Stimulated activated CD8-positive, alpha-beta memory T cell treated with anti-CD3 and anti-CD28 coated beads, Interleukin-15, amount 100 ng/mL, for 48 hours (primary cell): ENCODE measurements around the gene DLX4.

Source experiments
- DNase-seq, 2 donors: peaks; one replicate each; pipeline ENCODE4 v3.0.0-alpha.2; 2020; ENCODE audit warnings: low read depth in 2 of 2

DLX4 gene

DNA sequence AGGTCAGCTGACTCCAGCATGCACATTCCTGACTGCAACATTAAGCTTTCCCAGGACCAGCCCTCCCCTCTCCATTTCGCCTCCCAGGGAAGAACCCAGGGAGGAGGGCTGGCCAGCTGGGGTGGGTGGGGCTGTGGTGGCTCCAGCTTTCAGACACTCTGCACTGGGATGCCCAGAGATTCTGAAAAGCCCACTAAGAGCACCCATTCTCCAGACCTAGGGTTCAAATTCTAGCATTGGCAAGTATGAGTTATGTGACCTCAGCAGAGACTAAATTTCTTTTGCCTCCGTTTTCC is 18.2 kb downstream of the DLX4 start:
- no peak for DNase-seq

DNA sequence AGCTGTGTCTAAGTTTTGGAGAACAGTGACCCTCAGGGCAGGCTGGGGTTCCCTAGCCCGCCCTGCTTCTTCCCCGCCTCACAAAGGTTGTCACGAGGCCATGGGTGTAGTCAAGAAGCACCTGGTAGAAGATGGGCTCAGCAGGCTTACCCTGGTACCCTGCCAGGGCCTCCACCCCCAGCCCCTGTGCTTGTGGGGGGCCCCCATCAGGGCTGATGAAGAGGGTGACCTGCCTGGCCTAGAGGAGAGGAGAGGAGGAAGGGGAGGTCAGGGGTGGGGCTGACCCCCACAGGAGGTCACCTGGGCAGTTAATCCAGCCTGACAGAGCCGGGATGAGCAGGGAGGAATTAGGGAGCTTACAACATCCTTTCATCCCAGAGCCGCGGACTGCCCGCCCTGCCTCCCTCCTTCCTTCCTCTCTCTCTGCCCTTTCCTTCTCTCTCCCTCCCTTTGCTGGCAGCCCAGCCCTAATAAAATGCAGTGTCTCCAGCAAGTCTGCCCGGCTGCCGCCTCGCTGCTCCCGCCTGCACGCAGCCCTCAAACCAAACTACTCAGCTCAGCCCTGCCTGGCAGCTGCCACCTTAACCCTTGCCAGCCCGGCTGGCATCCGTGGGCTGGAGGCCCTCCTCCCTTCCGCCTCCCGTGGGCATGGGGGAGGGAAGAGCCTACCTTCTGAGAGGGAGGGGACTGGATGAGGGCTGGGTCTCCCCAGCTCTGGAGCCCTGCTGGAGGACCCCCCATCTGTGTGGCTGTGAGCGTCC is 18.9 kb downstream of the DLX4 start:
- DNase-seq: no peak

DNA sequence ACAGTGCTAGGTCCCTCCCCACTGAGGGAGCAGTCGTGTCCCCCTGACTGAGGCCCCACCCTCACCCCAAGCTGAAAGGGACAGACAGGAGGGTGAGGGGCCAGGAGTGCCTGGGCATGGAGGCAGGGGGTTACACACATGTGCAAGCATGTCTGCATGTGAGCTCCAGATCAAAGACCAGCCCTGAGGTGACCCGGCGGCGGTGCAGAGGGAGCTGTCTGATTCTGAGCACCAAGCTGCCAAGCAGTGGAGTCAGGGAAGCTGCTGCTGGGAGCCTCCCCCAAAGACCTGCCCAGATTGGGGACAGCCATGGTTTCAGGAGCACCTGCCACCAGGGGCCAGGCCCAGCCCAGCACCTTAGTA is 20.5 kb downstream of the DLX4 start:
- no peak for DNase-seq

DNA sequence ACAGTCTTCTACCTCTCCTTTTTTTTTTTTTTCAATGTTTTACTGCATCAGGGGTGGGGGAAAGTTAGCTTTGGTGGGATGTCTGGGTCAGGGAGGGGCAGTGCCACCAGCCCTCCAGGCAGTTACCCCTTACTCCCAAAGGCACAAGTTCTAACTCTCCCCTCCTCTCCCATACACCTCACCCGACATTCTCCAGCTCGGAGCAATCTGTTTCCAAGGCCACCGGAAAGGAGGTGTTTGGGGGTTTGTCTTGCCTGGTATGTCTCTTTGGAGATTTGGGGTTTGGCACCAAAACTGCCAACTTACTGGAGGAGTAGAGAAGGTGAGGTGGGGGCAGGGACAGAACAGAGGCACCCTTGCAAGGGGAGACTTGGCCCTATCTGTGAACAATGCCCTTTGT is 21.3 kb downstream of the DLX4 start:
- no peak for DNase-seq

DNA sequence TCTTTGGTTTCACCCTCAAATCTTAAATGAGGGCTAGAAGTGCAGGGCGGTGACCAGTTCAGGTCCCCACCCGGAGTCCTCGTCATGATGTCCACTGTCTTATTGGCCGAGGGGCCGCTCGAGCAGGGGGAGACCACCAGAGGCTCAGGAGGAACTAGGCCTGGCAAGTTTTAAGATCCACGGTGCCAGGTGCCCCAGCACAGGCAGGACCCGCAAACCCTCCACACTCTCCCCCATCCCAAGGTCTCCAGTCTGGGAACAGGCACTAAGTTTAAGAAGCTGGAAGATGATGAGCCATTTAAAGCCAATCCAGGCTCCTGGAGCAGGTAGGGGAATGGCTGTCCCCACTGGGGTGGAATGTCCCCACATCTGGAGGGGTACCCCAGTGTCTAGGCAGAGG is 21.9 kb downstream of the DLX4 start:
- DNase-seq: no peak

DNA sequence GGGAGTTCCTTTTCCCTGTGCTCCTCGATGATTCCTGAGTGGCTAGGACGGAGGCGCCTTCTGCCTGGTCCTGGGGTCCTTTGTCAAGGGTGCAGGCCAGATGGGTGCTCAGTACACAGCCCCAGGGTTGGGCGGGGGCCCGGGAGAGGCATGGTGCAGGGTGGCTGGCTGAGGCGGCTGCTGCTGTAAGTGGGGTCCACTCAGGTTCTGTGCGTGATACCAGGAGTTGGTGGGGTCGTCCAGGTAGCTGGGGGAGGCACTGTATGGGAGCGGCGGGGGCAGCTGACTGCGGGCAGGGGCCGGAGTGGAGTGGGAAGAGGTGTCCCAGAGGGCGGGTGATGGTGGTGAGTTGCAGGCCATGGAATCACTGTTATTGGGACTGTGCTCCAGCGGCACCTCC is 22.4 kb downstream of the DLX4 start:
- no peak for DNase-seq

DNA sequence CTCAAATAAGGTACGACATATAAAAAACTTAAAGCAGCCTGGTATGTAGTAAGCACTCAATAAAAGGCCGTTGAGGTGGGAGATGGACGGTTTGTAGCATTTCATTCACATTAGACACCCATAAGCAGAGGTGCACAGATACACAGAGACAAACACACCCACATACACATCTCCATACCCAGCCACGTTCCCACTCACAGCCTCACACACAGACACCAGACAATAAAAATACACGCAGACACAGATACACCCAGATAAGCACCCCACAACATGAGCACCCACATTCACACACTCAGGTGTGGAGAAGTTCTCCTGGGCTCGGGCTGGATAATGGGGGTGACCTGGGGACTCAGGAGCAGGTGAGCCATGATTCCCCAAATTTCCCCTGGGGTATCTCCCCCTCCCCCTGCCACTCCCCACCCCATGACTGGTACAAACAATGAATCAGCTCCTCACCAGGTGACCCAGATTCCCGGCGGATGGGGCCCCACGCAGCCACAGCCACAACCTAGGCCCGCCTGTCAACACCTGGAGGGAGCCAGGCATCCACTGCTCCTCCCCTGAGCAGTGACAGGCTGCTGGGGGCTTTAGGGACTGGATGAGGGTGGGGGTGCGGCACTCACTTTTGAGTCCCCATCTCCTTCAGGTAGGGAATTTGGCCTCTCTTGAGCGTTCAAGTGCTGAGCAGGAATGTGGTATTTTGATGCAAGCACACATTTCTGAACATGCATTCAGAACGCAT is 23.4 kb downstream of the DLX4 start:
- no peak for DNase-seq

DNA sequence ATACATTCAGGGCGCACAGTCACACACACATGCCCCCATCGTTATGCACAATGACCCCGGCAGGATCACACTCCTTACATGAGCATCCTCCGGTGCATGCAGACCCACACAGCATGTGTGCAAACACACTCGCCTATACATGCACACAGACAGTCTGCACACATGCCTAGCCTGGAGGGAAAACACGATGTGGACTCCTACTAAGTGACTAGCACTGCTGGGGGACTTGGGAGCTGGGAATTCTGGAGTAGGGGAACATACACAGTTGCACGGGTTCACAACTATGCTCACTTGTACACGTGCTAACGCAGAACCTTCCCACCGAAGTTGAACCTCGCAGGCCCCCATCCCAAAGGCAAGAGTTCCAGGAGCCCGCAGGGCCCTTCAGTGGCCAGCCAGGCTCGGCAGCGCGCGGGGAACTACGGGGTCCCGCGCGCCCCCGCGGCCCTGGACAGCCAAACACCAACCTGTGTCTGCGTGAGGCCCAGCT is 24.0 kb downstream of the DLX4 start:
- DNase-seq: no peak

DNA sequence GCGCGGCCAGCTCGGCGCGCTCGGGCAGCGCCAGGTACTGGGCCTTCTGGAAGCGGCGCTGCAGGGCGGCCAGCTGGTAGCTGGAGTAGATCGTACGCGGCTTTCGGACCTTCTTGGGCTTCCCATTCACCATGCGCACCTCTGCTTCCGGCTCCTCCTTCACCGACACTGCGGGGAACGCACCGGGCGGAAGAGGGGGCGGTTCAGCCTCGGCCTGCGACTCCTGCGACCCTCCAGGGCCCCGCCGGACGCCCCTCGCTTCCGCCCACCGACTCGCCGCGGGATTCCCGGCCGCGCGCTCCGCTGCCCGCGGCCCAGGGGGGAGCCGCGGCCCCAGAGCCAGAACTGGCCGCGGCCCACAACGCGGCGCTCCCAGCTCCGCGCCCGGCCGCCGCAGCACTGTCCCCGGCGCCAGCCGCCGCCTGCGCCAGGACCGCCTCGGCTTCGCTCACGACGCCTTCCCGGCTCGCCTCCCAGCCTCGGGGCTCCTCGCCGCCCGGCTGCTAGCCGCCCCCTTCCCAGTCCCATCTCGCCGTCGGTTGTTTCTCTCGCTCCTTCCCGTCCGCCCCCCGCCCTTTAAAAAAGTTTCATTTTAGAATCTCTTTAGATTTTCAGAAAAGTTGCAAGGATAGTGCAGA is 24.6 kb downstream of the DLX4 start:
- DNase-seq: no peak

DNA sequence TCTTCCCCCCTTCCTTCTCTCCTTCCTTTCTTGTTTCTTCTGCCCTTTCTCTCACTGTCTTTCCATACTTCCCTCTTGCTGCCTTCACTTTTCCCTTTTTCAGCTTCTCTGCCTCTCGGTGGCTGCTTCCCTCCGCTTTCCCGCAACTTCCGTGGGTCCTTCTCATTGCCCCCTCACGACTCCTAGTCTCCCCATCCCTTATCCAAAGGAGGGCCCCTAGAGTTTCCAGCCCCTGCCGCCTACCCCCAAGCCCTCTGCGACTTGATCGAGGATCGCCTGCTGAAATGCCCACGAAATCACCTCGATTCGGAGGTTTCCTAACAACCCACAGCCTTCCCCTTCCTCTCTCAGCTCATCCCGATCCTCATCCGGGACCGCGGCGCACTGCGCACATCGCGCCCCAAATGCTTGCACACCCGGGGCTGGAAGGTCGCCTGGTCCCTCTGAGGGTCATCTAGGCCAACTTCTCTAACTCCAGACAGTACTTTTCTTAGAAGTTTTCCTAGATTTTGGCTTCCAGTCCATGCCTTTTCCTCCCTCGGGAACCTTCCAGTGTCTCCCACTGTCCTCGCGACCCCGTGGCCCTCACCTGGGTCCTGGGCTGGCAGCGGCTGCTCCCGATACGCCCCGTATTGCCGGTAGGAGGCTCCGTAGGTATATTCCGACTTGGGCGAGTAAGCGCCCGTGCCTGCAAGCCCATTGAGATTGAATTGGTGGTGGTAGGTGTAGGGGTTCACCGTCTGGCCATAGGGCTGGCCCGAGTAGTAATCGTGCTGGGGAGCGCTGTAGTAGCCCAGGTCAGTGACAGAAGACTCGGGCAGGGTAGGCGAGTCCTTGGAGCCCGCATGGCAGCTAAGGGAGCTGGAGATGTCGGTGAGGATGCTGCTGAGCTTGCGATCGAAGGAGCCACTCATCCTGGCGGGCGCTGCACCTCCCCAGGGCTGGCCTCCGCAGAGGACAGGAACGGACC is 25.4 kb downstream of the DLX4 start:
- DNase-seq: no peak

DNA sequence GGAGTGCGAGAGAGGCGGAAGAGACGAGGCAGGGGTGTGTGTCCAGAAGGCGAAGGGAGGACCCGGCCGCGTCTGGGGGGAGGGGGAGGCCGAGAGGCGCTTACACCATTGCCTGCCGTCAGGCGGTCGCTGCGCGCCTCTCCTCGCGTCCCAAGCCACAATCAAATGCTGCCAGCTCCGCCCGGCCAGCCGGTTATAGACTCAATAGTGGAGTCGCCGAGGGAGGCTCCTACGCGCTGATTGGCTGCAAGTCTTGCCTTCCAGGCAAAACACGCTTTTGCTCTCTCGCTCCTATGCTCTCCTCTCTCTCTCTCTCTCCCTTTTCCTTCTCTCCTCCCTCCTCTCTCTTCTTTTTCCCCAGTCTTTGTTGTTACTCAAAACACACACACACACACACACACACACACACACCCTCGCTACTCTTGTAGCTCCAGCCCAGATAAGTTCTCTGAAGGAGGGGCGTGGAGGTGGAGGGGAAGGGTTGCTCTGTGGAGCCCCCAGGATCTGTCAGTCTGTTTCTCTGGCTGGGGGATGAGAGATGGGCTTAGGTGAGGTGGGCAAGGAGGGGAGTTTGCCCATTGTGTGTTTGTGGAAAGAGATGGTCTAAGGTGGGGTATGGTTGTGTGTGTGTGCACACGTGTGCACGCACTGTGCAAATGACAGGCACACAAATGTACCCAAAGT is 26.2 kb downstream of the DLX4 start, which contains the start of gene DLX3:
DLX3 (minus strand) TSS at position 170 of the 684 bp plus-strand sequence. CDS start 226 bp downstream, outside the sequence.
- DNase-seq: no peak

DNA sequence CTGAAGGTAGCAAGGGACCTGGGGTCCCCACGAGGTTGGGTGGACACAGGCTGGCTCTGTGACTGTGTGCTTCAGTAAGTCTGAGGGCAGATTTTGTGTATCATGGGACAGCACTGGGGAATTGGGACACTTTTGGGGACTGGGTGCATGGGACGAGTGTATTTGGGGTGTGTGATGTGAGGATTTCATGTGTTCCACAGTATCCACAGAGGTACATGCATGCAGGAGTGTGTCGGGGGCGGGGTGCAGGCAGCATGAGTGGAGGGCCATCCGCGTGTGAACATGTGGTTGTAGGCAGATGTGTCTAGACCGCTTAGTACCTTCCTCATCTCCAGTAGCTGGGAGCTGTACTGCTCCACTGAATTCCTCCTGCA is 27.1 kb downstream of the DLX4 start:
- no peak for DNase-seq

DNA sequence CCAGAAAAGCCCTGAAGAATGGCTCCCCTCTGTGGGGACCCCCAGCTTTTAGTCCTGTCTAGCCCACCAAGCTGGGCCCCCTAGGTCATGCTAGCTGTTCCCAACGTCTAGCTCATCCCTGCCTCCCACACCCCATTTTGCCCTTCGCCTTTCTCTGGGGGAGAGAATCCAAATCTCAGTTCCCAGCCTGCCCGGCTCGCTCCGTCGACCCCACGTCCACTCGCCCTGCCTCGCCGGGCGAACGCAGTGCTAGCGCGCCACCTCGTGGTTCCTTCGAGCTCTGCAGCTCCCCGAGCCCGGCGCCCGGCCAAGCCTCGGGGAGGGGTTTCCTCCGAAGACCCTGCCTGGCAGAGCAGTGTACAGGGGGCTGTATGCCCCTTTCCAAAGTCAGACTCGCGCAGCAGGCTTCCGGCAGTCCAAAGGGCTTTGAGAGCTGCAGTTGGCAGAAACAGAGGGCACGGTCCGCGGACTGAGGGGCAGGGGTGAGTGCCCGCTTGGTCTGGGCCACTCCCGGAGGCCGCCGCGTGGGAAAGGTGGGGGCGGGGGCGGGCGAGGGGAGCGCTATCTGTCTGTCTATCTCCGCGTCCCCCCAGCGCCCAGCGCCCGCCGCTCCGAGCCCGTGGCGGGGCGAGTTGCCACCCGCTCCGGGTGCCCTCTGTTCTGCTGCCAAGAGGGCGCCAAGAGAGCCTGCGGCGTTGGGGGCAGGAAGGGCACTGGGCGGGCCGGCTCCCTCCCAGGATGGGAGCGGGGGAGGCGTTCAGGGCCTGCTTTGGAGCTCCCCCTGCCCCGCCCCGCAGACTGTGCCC is 27.7 kb downstream of the DLX4 start:
- peak in 1 of 2 donors; percentile 35 for DNase-seq

DNA sequence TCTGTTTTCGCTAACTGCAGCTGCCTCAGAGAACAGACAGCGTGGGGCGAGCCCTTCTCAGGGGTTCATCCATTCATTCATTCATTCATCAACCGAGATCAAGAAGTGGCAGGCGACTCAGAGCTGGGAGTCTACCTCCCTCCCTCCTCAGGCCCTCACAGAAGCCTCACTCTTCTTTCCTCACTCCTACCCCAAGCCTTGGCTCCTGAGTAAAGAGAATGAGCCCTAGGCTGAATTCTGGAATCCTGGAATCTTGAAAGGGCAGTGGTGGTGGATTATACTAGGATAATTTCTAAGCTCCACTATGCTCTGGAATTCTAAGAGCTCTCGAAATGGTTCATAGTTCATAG is 28.3 kb downstream of the DLX4 start:
- no peak for DNase-seq

DNA sequence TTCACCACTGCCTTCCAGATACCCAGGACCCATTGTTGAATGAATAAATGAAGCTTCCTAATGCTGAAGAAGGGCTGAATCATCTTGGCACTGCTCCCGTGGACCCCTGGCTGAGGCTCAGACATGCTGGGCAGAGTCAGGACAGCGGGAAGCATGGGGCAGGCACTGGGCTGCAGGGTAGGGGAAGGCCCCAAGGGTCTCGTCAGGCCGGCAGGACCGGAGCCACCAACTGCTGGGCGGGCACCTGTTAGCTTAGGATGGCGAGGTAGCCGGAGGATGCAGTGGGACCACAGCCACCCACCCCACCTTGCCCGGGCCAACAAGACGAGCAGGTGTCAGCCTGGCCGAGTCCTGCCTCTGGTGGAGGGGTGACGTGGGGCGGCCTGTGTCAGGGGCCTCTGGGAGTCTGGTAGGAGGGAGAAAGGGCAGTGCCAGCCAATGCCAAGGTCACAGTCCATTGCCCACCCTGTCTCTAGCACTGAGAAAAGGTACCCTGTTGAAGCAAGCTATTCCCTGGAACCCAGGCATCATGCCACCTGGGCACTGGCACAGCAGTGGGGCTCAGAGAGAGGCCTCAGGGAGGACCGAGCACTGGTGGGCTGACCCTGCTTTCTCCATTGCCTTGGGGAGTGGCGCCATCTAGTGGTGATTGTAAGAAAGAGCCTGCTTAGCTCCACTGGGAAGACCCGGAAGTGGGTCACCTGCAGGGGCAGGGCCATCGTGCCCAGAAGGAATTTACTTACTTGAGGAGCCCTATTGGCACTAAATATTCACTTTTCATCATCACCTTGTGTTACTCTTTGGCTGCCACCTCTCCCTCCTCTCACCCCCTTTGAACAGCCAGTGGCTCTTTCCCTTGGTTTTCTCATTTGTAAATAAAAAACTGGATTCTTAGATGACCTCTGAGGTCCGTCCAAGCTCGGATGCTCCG is 29.0 kb downstream of the DLX4 start:
- peak; percentile 68 for DNase-seq

DNA sequence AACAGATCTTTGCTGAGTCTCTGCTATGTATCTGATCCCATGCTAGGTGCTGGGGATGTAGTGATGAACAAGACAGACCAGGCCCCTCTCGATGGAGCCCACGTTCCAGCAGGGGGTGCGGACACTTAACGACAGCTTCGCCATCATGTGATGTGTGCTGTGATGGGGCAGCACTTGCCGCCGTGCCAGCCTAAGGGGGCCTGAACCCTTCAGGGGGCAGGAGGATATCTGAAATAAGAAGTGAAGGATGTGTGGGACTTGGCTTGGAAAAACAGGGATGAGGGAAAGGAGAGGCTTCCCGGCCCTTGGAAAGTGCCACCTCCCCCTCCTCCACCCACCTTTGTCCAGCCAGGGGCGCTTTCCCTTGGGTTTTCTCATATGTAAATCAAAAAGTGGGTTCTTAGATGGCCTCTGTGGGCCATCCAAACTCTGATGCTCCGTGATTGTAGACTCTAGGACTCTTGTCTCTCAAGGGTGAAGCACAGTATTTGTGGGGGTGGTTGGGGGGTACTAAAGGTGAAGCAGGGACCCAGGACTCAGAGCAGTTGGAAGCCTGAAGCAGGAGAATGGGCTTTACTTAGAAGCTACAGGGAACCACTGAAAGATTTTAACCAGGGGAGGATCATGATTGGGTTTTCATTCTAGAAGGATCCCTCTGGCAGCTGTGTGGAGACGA is 30.0 kb downstream of the DLX4 start:
- DNase-seq: no peak

DNA sequence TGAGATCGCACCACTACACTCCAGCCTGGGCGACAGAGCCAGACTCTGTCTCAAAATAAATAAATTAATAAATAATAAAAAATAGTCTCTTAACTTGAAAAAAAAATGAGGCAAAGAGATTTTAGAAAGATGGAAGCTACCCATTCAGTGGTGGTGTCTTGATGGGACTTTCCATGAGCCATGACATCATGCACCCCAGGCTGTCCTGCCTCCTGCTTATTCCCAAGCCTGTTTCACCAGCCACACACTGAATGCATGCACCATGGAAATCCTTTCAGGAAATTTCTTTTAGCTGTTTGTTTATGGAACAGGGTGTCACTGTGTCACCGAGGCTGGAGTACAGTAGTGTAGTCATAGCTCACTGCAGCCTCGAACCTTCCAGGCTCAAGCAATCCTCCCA is 34.9 kb downstream of the DLX4 start:
- no peak for DNase-seq

DNA sequence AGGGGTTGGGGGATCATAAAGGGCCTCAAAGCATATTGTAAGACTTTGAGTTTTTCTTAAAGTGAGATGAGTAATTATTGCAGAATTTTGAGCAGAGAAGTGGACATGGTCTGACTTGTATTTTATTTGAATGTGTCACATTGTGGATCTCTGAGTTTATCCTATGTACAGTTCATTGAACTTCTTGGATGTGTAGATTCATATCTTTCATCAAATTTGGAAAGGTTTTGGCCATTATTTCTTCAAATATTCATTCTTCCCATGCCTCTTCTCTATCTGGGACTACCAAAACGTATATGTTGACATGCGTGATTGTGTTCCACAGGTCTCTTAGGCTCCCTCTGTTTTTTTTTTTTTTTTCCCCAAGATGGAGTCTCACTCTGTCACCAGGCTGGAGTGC is 40.3 kb downstream of the DLX4 start:
- no peak for DNase-seq

DNA sequence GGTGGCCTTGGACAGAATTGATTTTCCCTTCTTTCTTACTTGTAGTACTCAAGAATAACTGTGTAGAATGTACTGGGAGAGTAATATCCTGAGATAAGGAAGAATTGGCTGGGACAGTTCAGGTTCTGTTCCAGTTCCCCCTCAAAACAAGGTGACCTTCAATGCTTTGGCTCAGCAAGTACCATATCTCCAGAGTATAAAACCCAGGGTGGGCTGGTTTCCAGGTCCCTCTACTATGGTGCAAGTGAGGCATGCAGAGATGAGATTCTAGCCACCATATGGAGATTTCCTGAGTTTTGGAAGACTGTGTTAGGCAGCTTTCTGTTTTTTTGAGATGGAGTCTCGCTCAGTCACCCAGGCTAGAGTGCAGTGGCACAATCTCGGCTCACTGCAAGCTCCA is 44.1 kb downstream of the DLX4 start:
- DNase-seq: no peak
